HEK293 (cell line): ENCODE results near the gene REV3L.
A peak's percentile ranks its signal among the peaks of the same experiment; 100 is the strongest.

Experiments used
- CTCF ChIA-PET: fragments of 350-600 bp; formaldehyde crosslinking; extraction: SDS; loops from one replicate; lab custom pipeline; 2021; ENCODE audit warnings: antibody characterized with exemption; lab: Yijun Ruan, JAX
- POLR2A ChIA-PET: fragments of 300-600 bp; formaldehyde crosslinking; extraction: SDS; loops from one replicate; lab custom pipeline; 2020; ENCODE audit warnings: antibody characterized with exemption, inconsistent platforms; lab: Yijun Ruan, JAX
- H3K27ac ChIP-seq: fragments of 200-500 bp; sonication (Bioruptor generic); 2 replicates; pipeline ENCODE4 v1.5.1; 2014; ENCODE audit warnings: low read depth, low read length, control low read depth, inconsistent platforms; ENCODE audit errors: extremely low read depth
- H3K36me3 ChIP-seq, 2 experiments: fragments of 200-500 bp in 1 of 2; sonication (Bioruptor generic) in 1 of 2; 1 replicate in 1 of 2; 2 replicates in 1 of 2; pipeline ENCODE4 v1.5.1; 2014 to 2017; ENCODE audit warnings: inconsistent platforms in 2 of 2, low read length in 2 of 2; ENCODE audit not compliant: control insufficient read depth in 2 of 2, insufficient read depth in 1 of 2
- H3K4me1 ChIP-seq: fragments of 200-500 bp; sonication (Bioruptor generic); 2 replicates; pipeline ENCODE4 v1.5.1; 2014; ENCODE audit warnings: mild to moderate bottlenecking, low read length, inconsistent platforms; ENCODE audit not compliant: control insufficient read depth, insufficient read depth
- H3K4me3 ChIP-seq: 2 replicates; pipeline ENCODE4 v1.5.1; 2011; ENCODE audit warnings: low read depth, mild to moderate bottlenecking, control low read depth, low read length, moderate library complexity
- H3K9me3 ChIP-seq: fragments of 200-500 bp; sonication (Bioruptor generic); 2 replicates; pipeline ENCODE4 v1.5.1; 2014; ENCODE audit warnings: low read depth, low read length, inconsistent platforms; ENCODE audit not compliant: control insufficient read depth, insufficient read depth
- BCL6B ChIP-seq: fragments of 450-650 bp; formaldehyde crosslinking; IDR thresholded peaks from 2 replicates; pipeline ENCODE4 v1.5.1; 2017; ENCODE audit warnings: missing biosample characterization, missing genetic modification characterization
- GFI1B ChIP-seq: fragments of 450-650 bp; formaldehyde crosslinking; IDR thresholded peaks from 2 replicates; pipeline ENCODE4 v1.5.1; 2016; ENCODE audit warnings: missing biosample characterization, missing genetic modification characterization
- INSM2 ChIP-seq: fragments of 450-650 bp; formaldehyde crosslinking; IDR thresholded peaks from 2 replicates; pipeline ENCODE4 v1.5.1; 2016; ENCODE audit warnings: missing biosample characterization, missing genetic modification characterization
- SCRT2 ChIP-seq: fragments of 450-650 bp; formaldehyde crosslinking; IDR thresholded peaks from 2 replicates; pipeline ENCODE4 v1.5.1; 2016; ENCODE audit warnings: missing biosample characterization, missing genetic modification characterization
- ZBTB44 ChIP-seq: fragments of 450-650 bp; IDR thresholded peaks from 2 replicates; pipeline ENCODE4 v1.5.1; 2018; ENCODE audit warnings: missing biosample characterization, mild to moderate bottlenecking, missing genetic modification characterization
- ZFP69B ChIP-seq: fragments of 450-650 bp; formaldehyde crosslinking; IDR thresholded peaks from 2 replicates; pipeline ENCODE4 v1.5.1; 2016; ENCODE audit warnings: missing biosample characterization, missing genetic modification characterization
- ZNF10 ChIP-seq: fragments of 450-650 bp; formaldehyde crosslinking; IDR thresholded peaks from 2 replicates; pipeline ENCODE4 v1.5.1; 2017; ENCODE audit warnings: missing biosample characterization, missing genetic modification characterization
- ZNF121 ChIP-seq: fragments of 450-650 bp; formaldehyde crosslinking; IDR thresholded peaks from 2 replicates; pipeline ENCODE4 v1.5.1; 2016; ENCODE audit warnings: missing biosample characterization, missing genetic modification characterization
- ZNF155 ChIP-seq: fragments of 450-650 bp; formaldehyde crosslinking; IDR thresholded peaks from 2 replicates; pipeline ENCODE4 v1.5.1; 2016; ENCODE audit warnings: missing biosample characterization, missing genetic modification characterization
- ZNF214 ChIP-seq: fragments of 450-650 bp; formaldehyde crosslinking; IDR thresholded peaks from 2 replicates; pipeline ENCODE4 v1.5.1; 2017; ENCODE audit warnings: missing biosample characterization, mild to moderate bottlenecking, missing genetic modification characterization, borderline replicate concordance
- ZNF513 ChIP-seq: fragments of 450-650 bp; IDR thresholded peaks from 2 replicates; pipeline ENCODE4 v1.5.1; 2018; ENCODE audit warnings: missing biosample characterization, missing genetic modification characterization
- ZNF518A ChIP-seq: fragments of 450-650 bp; formaldehyde crosslinking; conservative IDR thresholded peaks from 2 replicates; pipeline ENCODE4 v1.5.1; 2016; ENCODE audit warnings: low read depth, missing biosample characterization, missing genetic modification characterization
- ZNF521 ChIP-seq: fragments of 450-650 bp; formaldehyde crosslinking; IDR thresholded peaks from 2 replicates; pipeline ENCODE4 v1.5.1; 2017; ENCODE audit warnings: missing biosample characterization, mild to moderate bottlenecking, missing genetic modification characterization
- ZNF791 ChIP-seq: fragments of 450-650 bp; formaldehyde crosslinking; IDR thresholded peaks from 2 replicates; pipeline ENCODE4 v1.5.1; 2016; ENCODE audit warnings: missing biosample characterization, missing genetic modification characterization

REV3L gene

GRCh38 chr6:111450636-111451035, 32.4 kb downstream of the REV3L start (continued):
- TF ChIP-seq ZNF518A (tag by site-specific recombination) (no peak), ZNF10 (no peak), GFI1B (tag by site-specific recombination) (no peak)

- TF ChIP-seq BCL6B (tag by site-specific recombination) (no peak), ZNF518A (tag by site-specific recombination) (no peak), ZNF121 (tag by site-specific recombination) (peak; percentile 57; the same call in 1 of the 2 replicates), ZNF791 (tag by site-specific recombination) (no peak)
- Histone ChIP-seq H3K4me3 (no peak overlapping the region), H3K27ac (no peak overlapping the region), H3K36me3 (peaks cover 0 to 3% of the 10 kb centered on the region in 2 experiments; a peak in 2 of 3 replicates), H3K9me3 (no peaks in the 10 kb centered on the region), H3K4me1 (peaks cover 11% of the 10 kb centered on the region; the same call in 1 of the 2 replicates)
- ChIA-PET POLR2A (no interaction called here), CTCF (no interaction called here)
Measured at GRCh38 chr6:111450087-111450486, 32.9 kb downstream of the REV3L start.

- CTCF ChIA-PET: interaction anchor here (0.9 kb wide), 1 partner anchor 10 kb away, joined by 3 read pairs; no protein-coding TSS in a partner anchor
- H3K27ac ChIP-seq: no peak overlapping the region
- POLR2A ChIA-PET: interaction anchor here (1.0 kb wide), 1 partner anchor 16 kb away, joined by 3 read pairs; no protein-coding TSS in a partner anchor
- TF ChIP-seq ZNF513 (tag by site-specific recombination) (no peak), SCRT2 (no peak), ZBTB44 (no peak), ZNF214 (tag by site-specific recombination) (no peak), INSM2 (tag by site-specific recombination) (no peak), ZNF155 (tag by site-specific recombination) (no peak), ZNF521 (tag by site-specific recombination) (no peak), ZFP69B (tag by site-specific recombination) (no peak)
Measured at GRCh38 chr6:111449129-111449528, 33.9 kb downstream of the REV3L start.

More at GRCh38 chr6:111449129-111449528, 33.9 kb downstream of the REV3L start:
- H3K4me1 ChIP-seq: peaks cover 11% of the 10 kb centered on the region; the same call in 1 of the 2 replicates
- no peaks in the 10 kb centered on the region for H3K9me3 ChIP-seq
- H3K36me3 ChIP-seq: no peaks in the 10 kb centered on the region; a peak in 1 of 3 replicates
- H3K4me3 ChIP-seq: no peak overlapping the region
